GM21515 (cell line): Measurements from ENCODE around the gene CADM2.

Experiments used
- ATAC-seq: cut with Tn5 transposase; IDR thresholded peaks from one replicate; pipeline ENCODE4 v1.9.1; 2021; ENCODE audit not compliant: unreplicated experiment

Gene CADM2

GRCh38 chr3:86087160-86087871 is 1128.5 kb downstream of the CADM2 start:
- no peak for ATAC-seq

GRCh38 chr3:86104154-86104553 is 1145.4 kb downstream of the CADM2 start:
- ATAC-seq: no peak

GRCh38 chr3:86109434-86109833 is 1150.6 kb downstream of the CADM2 start:
- ATAC-seq: no peak
